ENCODE data around the gene MYO5B.

Gene MYO5B

DNA sequence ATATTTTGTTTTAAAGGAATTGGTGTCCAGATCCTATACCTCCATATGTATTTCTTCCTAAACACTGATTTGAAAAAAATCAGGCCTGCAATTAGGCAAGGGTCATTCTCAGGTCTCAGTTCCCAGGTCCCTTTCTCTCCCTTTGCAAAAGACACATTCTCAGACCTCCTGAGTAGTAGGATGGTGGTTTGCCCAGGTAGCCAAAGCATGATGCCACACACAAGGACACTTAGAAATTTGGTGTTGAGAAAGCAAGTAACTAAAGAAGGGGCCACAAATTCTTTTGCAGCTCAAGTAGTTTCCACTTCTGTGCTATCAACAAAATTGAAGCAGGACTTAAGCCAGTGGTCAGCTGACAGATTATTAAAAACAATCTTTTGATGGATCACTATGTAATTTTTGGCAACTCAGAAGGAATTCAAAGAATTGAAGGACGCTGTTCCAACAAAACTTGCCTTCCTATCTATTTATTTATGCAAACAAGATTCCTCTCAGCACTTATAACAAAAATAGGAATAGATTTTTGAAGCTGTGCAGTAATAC, 6.6 kb upstream of the MYO5B start:
- Histone ChIP-seq H3K4me1 (ENCODE audit: control insufficient read depth, insufficient read depth, low read length) (no peaks in the 10 kb centered on the region; the same call in 1 of the 2 replicates), H3K27me3 (ENCODE audit: control insufficient read depth, insufficient read depth, low read length) (peaks cover 37% of the 10 kb centered on the region), H3K27ac (ENCODE audit: low read depth, low read length) (no peak overlapping the region), H3K36me3 (ENCODE audit: control insufficient read depth, insufficient read depth, low read length) (no peaks in the 10 kb centered on the region), H3K4me3 (ENCODE audit: low read depth, low read length) (no peak overlapping the region), H3K9me3 (ENCODE audit: control insufficient read depth, insufficient read depth, low read depth, low read length) (no peaks in the 10 kb centered on the region), H3K9ac (ENCODE audit: low read length) (no peak overlapping the region)

DNA sequence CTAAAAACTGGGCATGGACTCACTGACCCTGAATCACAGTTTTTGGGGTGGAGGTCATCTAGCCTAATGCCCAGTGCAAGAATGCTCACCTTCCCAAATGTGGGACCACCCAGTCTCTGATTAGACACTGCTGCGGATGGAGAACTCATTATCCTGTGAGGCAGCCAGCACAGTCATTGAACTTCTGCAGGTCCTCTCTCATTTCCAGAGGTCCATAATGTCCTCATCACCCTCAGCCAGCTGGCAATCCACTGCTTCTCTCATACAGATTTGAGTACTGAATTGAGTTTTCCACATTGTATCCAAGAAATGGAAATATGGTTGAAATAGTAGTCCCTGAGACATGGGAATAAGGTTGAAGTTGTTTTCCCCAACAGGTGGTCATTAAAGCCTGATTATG, 5.0 kb upstream of the MYO5B start:
- no peaks in the 10 kb centered on the region for H3K9me3 ChIP-seq (ENCODE audit: control insufficient read depth, insufficient read depth, low read depth, low read length)
- no peaks in the 10 kb centered on the region; the same call in 1 of the 2 replicates for H3K4me1 ChIP-seq (ENCODE audit: control insufficient read depth, insufficient read depth, low read length)
- peaks cover 52% of the 10 kb centered on the region for H3K27me3 ChIP-seq (ENCODE audit: control insufficient read depth, insufficient read depth, low read length)

DNA sequence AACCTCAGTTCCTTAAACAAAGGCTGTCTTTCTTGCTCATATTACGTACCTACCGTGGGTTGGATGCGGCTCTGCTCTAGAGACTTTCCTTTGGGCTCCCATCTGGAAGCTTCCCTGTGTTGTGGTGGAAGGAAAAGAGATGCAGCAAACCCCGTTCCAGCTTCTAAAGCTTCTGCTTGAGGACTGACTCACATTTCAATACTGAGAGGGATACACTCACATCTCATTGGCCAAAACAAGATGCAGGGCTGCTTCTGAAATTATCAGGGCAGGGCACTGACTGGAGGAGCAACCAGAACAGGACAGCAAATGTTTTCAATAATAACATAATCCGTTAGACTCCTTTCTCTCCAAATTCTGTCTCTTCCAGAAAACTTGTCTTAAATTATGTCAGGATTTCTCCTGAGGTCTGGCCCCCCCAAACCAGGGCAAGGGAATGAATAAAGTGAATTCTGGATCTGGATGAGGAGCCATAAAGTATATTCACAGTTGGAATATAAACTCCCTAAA, 4.5 kb upstream of the MYO5B start:
- H3K27ac ChIP-seq (ENCODE audit: low read depth, low read length): no peak overlapping the region
- no peak overlapping the region for H3K4me3 ChIP-seq (ENCODE audit: low read depth, low read length)
- no peaks in the 10 kb centered on the region; the same call in 1 of the 2 replicates for H3K4me1 ChIP-seq (ENCODE audit: control insufficient read depth, insufficient read depth, low read length)
- H3K9ac ChIP-seq (ENCODE audit: low read length): no peak overlapping the region
- no peaks in the 10 kb centered on the region for H3K36me3 ChIP-seq (ENCODE audit: control insufficient read depth, insufficient read depth, low read length)
- no peaks in the 10 kb centered on the region for H3K9me3 ChIP-seq (ENCODE audit: control insufficient read depth, insufficient read depth, low read depth, low read length)
- H3K27me3 ChIP-seq (ENCODE audit: control insufficient read depth, insufficient read depth, low read length): peaks cover 57% of the 10 kb centered on the region

More for the DNA sequence above, 5.0 kb upstream of the MYO5B start:
- Histone ChIP-seq H3K4me3 (ENCODE audit: low read depth, low read length) (no peak overlapping the region), H3K9ac (ENCODE audit: low read length) (no peak overlapping the region), H3K36me3 (ENCODE audit: control insufficient read depth, insufficient read depth, low read length) (no peaks in the 10 kb centered on the region), H3K27ac (ENCODE audit: low read depth, low read length) (no peak overlapping the region)

DNA sequence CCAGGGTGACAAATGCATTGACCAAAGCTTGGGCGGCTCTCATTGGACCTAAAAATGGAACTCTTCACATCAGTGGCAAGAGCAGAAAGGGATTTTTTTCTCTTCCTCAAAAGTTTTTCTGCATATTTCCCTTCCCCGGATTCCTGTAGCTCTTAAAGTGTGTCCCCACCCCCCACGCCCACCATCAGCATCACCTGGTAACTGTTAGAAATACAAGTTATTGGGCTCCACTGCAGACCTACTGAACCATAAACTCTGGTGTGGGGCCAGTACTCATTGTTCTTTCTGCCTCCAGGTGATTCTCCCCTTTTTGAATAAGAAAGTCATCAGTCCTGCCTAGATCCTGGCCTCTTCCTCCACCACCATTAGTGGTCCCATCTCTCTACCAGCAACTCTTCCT, 1.3 kb upstream of the MYO5B start:
- no peak overlapping the region for H3K9ac ChIP-seq (ENCODE audit: low read length)
- no peaks in the 10 kb centered on the region for H3K9me3 ChIP-seq (ENCODE audit: control insufficient read depth, insufficient read depth, low read depth, low read length)
- no peak overlapping the region for H3K4me3 ChIP-seq (ENCODE audit: low read depth, low read length)
- H3K27me3 ChIP-seq (ENCODE audit: control insufficient read depth, insufficient read depth, low read length): peaks cover 75% of the 10 kb centered on the region
- H3K4me1 ChIP-seq (ENCODE audit: control insufficient read depth, insufficient read depth, low read length): peaks cover 7% of the 10 kb centered on the region
- H3K36me3 ChIP-seq (ENCODE audit: control insufficient read depth, insufficient read depth, low read length): no peaks in the 10 kb centered on the region
- H3K27ac ChIP-seq (ENCODE audit: low read depth, low read length): no peak overlapping the region

DNA sequence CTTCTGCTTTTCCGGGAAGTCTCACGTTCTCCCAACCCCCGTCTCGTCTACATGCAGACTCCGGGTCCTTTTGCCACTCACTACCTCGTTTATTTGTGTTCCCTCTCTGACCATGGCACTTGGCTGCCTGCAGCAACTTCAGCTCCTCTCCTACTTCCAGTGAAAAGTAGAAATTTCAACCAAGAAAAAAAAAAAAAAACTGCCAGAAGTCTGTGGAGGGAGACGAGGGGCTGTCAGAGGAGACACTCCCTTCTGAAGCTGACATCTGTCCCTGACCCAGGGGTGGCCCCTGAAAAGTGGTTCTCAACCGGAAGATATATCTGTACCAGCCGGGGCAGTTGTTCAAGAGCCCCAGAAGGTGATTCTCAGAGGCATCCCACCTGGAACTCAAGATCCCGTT, 742 bp upstream of the MYO5B start:
- H3K4me1 ChIP-seq (ENCODE audit: control insufficient read depth, insufficient read depth, low read length): peaks cover 7% of the 10 kb centered on the region
- H3K9me3 ChIP-seq (ENCODE audit: control insufficient read depth, insufficient read depth, low read depth, low read length): no peaks in the 10 kb centered on the region
- no peak overlapping the region for H3K9ac ChIP-seq (ENCODE audit: low read length)
- no peak overlapping the region for H3K27ac ChIP-seq (ENCODE audit: low read depth, low read length)
- peaks cover 81% of the 10 kb centered on the region for H3K27me3 ChIP-seq (ENCODE audit: control insufficient read depth, insufficient read depth, low read length)
- H3K36me3 ChIP-seq (ENCODE audit: control insufficient read depth, insufficient read depth, low read length): no peaks in the 10 kb centered on the region
- H3K4me3 ChIP-seq (ENCODE audit: low read depth, low read length): peak overlapping the region; percentile 70

DNA sequence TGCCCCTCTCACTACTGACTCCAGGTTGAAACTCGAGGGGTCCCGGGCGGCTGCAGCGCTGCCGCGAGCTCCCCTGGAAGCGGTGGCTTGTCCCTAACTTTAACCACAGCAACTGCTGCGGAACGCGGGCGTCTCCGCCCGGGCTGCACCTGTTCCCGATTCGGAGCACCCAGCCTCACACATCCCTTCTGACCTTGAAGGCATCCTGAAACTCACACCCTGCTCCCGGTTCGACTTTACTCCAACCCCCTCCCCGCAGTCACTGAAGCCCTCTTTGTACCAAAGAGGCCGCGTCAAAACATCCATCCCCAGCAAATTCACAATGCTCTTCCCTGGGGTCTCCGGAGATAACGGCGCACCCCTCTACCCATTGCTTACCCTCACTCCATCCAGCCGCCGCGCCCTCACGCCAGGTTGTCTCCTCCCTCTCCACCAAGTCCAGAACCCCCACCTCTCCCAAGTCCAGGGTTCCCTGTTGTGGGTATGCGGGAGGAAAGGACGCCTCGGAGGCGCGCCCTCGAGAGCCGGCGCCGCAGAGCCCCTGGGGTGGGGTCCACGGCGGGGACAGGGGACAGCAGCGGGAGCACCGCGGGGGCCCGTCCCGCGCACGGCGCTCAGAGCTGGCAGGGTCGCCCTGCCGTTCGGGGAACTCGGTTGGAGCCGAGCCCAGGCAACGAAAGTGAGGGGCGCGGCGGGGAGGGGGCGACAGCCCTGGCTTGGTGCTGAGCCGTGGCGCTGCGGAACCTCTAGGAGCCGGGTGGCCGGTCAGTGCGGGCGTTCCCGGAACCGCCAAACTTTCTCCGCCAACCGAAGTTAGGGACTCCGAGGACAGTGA, 934 bp downstream of the MYO5B start:
- Histone ChIP-seq H3K4me1 (ENCODE audit: control insufficient read depth, insufficient read depth, low read length) (peaks cover 7% of the 10 kb centered on the region), H3K27me3 (ENCODE audit: control insufficient read depth, insufficient read depth, low read length) (peaks cover 86% of the 10 kb centered on the region), H3K9ac (ENCODE audit: low read length) (peak overlapping the region; percentile 12), H3K27ac (ENCODE audit: low read depth, low read length) (no peak overlapping the region), H3K36me3 (ENCODE audit: control insufficient read depth, insufficient read depth, low read length) (no peaks in the 10 kb centered on the region), H3K9me3 (ENCODE audit: control insufficient read depth, insufficient read depth, low read depth, low read length) (no peaks in the 10 kb centered on the region), H3K4me3 (ENCODE audit: low read depth, low read length) (peak overlapping the region; percentile 70)

DNA sequence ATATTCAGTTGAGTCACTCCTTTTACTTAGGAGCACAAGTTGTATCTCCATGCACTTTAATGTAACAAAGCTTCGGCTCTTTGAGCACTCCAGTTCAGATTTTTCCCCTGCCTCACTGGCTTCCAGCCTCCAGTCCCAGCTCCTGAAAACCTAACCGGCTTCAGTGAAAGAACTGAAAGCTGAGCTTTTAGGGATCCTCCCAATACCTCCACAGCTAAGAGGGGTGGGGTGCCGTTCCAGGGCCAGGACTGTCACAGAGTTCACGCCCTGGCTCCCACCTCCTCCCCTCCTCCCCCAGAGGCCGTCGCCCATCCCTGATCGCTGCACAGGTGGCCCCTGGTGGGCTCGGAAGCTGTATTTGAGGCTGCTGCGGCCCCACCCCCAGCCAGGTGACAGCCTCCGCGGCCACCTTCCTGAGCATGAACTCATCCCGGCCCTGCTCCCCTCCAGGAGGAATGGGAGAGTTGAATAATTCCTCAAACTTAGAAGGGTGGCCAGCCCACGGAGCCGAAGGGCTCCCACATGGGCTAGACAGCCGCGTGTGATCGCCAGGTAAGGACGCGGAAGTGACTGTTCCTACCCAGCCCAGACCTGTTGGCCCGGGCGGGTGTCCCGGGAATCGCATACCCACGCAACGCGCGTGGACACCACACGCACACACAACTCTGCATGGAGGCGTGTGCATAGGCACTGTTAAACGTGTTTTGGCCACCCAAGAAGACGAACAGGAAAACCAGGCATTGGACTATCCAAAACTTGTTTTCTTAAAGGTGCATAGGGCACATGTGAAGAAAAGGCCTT, 1.8 kb downstream of the MYO5B start:
- Histone ChIP-seq H3K4me3 (ENCODE audit: low read depth, low read length) (peak overlapping the region; percentile 70), H3K27me3 (ENCODE audit: control insufficient read depth, insufficient read depth, low read length) (peaks cover 91% of the 10 kb centered on the region), H3K36me3 (ENCODE audit: control insufficient read depth, insufficient read depth, low read length) (no peaks in the 10 kb centered on the region), H3K9ac (ENCODE audit: low read length) (no peak overlapping the region), H3K4me1 (ENCODE audit: control insufficient read depth, insufficient read depth, low read length) (peaks cover 7% of the 10 kb centered on the region), H3K27ac (ENCODE audit: low read depth, low read length) (no peak overlapping the region), H3K9me3 (ENCODE audit: control insufficient read depth, insufficient read depth, low read depth, low read length) (no peaks in the 10 kb centered on the region)

DNA sequence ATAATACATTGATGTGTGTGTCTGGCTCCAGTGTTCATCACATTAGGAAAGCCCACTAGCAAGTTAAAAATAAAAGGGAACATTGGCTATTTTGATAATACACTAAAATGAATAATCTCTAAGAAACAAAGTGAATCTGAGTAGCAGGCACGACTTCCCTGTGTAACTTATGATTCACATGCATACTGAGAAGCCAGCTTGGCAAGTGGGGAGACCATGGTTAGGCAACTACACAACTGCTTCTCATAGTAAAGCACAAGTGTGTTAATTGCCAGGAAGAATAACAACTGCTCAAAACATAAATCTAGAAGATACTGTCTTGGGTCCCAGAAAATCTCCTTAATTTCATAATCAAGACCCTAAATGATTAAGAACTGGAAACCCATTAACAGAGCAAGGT, 4.0 kb downstream of the MYO5B start:
- H3K27ac ChIP-seq (ENCODE audit: low read depth, low read length): no peak overlapping the region
- H3K9me3 ChIP-seq (ENCODE audit: control insufficient read depth, insufficient read depth, low read depth, low read length): no peaks in the 10 kb centered on the region
- peaks cover 7% of the 10 kb centered on the region for H3K4me1 ChIP-seq (ENCODE audit: control insufficient read depth, insufficient read depth, low read length)
- no peaks in the 10 kb centered on the region for H3K36me3 ChIP-seq (ENCODE audit: control insufficient read depth, insufficient read depth, low read length)
- no peak overlapping the region for H3K4me3 ChIP-seq (ENCODE audit: low read depth, low read length)
- no peak overlapping the region for H3K9ac ChIP-seq (ENCODE audit: low read length)
- H3K27me3 ChIP-seq (ENCODE audit: control insufficient read depth, insufficient read depth, low read length): peaks cover 76% of the 10 kb centered on the region

DNA sequence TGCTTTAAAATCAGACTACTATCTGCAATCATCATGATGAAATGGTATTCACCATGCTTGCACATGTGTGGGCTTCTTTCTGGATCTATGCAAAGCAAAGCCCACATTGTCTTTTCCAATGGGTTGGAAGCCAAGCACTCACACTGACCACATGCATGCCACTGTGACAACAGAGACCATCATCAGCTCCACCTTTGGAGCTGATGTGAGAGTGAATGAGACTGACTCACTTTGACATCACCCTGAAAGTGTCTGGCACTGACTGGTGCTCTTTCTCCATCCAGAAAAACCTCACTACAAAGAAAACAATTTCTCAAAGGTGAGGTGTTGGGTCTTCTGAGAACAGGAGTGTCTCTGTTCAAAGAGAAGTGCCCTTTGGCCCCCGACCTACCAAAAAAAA, 4.7 kb downstream of the MYO5B start:
- Histone ChIP-seq H3K4me3 (ENCODE audit: low read depth, low read length) (no peak overlapping the region), H3K36me3 (ENCODE audit: control insufficient read depth, insufficient read depth, low read length) (no peaks in the 10 kb centered on the region), H3K9me3 (ENCODE audit: control insufficient read depth, insufficient read depth, low read depth, low read length) (no peaks in the 10 kb centered on the region), H3K4me1 (ENCODE audit: control insufficient read depth, insufficient read depth, low read length) (peaks cover 7% of the 10 kb centered on the region), H3K27me3 (ENCODE audit: control insufficient read depth, insufficient read depth, low read length) (peaks cover 69% of the 10 kb centered on the region), H3K27ac (ENCODE audit: low read depth, low read length) (no peak overlapping the region), H3K9ac (ENCODE audit: low read length) (no peak overlapping the region)

DNA sequence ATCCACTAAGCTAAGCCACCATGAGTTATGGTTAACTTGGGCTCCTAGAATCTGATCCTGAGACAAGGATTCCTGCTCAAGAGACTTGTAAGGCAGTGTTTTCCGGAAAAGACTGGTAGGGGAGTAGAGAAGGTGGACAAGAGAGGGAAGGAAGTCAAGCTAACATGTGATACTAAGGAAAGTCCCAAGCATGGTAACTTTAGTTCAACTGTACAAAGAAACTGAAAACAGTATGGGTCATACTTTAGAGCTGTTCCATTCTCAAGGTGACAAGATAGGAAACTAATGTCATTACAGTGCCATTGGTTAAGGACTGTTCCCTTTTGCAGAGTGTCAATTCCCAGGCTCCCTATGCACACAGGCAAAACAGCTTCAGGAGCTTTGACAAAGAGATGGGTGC, 5.8 kb downstream of the MYO5B start:
- no peak overlapping the region for H3K4me3 ChIP-seq (ENCODE audit: low read depth, low read length)
- peaks cover 7% of the 10 kb centered on the region for H3K4me1 ChIP-seq (ENCODE audit: control insufficient read depth, insufficient read depth, low read length)
- peaks cover 59% of the 10 kb centered on the region for H3K27me3 ChIP-seq (ENCODE audit: control insufficient read depth, insufficient read depth, low read length)
- no peak overlapping the region for H3K27ac ChIP-seq (ENCODE audit: low read depth, low read length)
- H3K36me3 ChIP-seq (ENCODE audit: control insufficient read depth, insufficient read depth, low read length): no peaks in the 10 kb centered on the region
- H3K9me3 ChIP-seq (ENCODE audit: control insufficient read depth, insufficient read depth, low read depth, low read length): no peaks in the 10 kb centered on the region
- no peak overlapping the region for H3K9ac ChIP-seq (ENCODE audit: low read length)

DNA sequence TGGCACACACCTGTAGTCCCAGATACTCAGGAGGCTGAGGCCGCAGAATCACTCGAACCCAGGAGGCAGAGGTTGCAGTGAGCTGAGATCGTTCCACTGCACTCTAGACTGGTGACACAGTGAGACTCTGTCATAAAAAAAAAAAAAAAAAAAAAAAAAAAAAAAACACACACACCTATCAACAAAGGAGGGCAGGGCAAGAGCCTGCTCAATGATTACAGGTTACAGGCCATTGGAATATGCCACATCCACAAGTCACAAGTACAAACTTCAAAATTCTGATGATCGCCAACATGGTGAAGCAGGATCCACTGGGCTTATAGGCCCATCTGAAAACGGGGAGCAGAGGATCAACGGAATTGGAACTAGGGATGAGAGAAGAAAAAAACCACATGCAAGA, 6.3 kb downstream of the MYO5B start:
- Histone ChIP-seq H3K4me1 (ENCODE audit: control insufficient read depth, insufficient read depth, low read length) (peaks cover 7% of the 10 kb centered on the region), H3K9ac (ENCODE audit: low read length) (no peak overlapping the region), H3K4me3 (ENCODE audit: low read depth, low read length) (no peak overlapping the region), H3K27me3 (ENCODE audit: control insufficient read depth, insufficient read depth, low read length) (peaks cover 54% of the 10 kb centered on the region), H3K9me3 (ENCODE audit: control insufficient read depth, insufficient read depth, low read depth, low read length) (no peaks in the 10 kb centered on the region), H3K27ac (ENCODE audit: low read depth, low read length) (no peak overlapping the region), H3K36me3 (ENCODE audit: control insufficient read depth, insufficient read depth, low read length) (no peaks in the 10 kb centered on the region)

All from HUES6 (cell line).